G401 (cell line): Measurements from ENCODE around the gene RPP21. TPM values are rescaled to one million over a fixed set of nuclear protein-coding genes. Genes with fewer than 3 reads are reported as not detected.
"Not testable (repeated sequence)": the region's sequence is repeated elsewhere in the genome, so short reads cannot be mapped to it uniquely, and the experiment has no call there.

Source experiments
- DNase-seq: peaks from one replicate; pipeline ENCODE4 v3.0.0-alpha.2; 2015; ENCODE audit warnings: low spot score
- in situ Hi-C: cut with HindIII; loops from 2 replicates; pipeline ENCODE4 v1.10.0; 2016; ENCODE audit warnings: low sequenced_read_pairs, mixed read lengths
- total RNA-seq: library from RNA; depleted of rRNA; stranded (reverse); fragments of >200 nt; shearing (Covaris generic); gene quantifications from 2 replicates; pipeline ENCODE4 v1.2.3, GENCODE V29; 2014; rRNA removed

RPP21 gene
- total RNA-seq, 1 experiment from 2014 or later: 71.4 TPM

DNA sequence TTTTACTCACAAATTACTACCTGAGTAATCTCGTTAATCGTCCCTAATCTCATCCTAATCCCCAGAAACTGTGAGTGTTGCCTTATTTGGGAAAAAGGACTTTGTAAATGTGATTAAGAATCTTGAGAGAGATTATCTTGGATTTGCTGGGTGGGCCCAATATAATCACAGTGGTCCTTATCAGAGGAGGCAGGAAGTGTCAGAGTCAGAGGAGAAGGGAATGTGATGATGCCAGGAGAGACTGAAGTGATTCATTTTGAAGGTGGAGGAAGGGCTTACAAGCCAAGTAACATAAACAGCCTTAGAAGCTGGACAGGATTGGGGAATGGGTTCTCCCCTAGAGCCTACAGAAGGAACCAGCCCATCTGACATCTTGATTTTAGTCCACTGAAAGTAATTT, 16.7 kb downstream of the RPP21 start:
- no peak for DNase-seq

DNA sequence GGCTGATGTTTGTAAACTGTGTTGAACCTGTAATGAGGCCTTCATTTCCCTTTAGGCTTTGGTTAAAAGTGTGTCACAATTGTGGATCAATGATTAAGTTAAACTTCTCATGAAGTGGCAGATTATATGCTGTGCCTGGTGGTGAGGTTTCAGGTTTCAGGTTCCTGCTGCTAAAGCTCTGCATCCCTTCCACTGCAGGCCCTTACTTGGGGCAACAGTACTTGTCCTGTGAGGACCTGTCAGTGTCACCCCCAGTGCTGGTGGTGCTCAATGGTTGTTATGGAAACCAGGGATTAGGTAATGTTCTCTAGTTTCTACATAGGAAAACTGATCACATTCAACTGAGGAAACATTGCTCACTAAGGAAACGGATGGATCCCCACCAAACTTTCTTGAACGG, 18.5 kb downstream of the RPP21 start:
- in situ Hi-C loops: loop anchor here (25.0 kb wide), 1 partner anchor 126 kb away; no protein-coding TSS in a partner anchor

More for the DNA sequence above, 16.7 kb downstream of the RPP21 start:
- in situ Hi-C loops: loop anchor here (25.0 kb wide), 1 partner anchor 124 kb away; no protein-coding TSS in a partner anchor

DNA sequence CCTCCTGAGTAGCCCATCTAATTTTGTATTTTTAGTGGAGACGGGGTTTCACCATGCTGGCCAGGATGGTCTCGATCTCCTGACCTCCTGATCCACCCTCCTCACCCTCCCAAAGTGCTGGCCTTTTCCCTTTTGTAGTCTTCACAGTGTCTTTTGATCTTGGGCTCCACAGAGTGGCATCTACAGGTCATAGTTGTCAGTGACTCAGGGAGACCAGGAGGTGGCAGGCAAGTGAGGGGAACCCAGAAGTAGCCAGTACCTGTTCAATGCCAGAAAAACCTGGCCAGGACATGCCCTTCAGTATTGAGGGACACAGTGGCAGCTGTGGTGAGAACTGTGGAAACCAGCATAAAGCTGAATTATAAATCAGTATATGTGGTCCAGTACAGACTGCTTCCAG, 19.6 kb downstream of the RPP21 start:
- no peak for DNase-seq
- in situ Hi-C loops: loop anchor here (25.0 kb wide), 1 partner anchor 127 kb away; no protein-coding TSS in a partner anchor

More for the DNA sequence above, 18.5 kb downstream of the RPP21 start:
- no peak for DNase-seq

DNA sequence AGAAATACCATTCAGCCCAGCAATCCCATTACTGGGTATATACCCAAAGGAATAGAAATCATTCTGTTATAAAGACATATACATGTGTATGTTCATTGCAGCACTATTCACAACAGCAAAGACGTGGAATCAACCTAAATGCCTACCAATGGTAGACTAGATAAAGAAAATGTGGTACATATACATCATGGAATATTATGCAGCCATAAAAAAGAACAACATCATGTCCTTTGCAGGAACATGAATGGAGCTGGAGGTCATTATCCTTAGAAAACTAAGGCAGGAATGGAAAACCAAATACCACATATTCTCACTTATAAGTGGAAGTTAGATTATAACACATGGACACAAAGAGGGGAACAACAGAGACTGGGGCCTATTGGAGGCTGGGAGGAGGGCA, 24.3 kb downstream of the RPP21 start:
- in situ Hi-C loops: loop anchor here (25.0 kb wide), 1 partner anchor 132 kb away; no protein-coding TSS in a partner anchor
- DNase-seq: not testable (repeated sequence)

DNA sequence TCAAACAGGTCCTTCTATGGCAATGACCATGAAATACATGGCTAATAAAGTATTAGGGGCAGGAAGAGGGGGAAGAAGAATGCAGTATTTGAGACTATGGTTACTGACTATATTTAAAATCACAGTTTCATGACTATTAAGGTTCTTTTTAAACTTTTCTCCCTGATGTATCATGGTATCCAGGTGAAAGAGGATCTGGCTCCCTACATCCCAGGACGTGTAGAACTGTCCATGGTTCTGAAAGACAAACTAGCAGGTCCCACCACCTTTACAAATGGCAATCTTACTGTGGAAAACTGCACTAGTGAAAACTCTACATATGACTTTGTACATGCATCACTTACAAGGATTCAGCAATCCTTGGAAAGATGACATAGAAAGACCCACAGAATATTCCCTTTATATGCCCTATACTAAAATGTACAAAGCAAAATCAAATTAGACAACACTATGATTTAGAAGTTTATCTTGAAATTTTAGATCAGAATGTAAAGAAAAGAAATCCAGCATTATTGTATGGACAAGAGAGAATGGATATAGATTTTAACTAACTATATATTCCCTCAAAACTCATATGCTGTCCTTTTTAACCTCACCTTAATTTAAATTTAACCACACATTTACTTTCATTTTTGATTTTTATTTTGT, 33.5 kb downstream of the RPP21 start:
- no peak for DNase-seq
- in situ Hi-C loops: no loop called here

DNA sequence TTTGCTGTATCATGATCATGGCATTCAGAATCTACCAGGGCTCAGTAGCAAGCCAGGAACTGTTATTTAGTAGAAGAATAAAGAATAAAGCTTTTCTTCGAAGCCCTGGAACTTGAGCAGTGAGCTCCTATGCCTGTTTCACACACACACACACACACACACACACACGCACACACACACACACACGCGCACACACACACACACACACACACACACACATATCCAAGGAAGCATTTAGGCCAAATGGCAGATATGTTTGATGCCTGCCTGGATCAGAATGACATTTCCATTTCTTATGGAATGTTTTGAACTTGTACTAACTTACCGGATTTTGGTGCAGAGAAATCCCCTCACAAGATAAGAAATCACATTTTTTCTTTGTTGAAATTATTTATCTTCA, 35.5 kb downstream of the RPP21 start:
- in situ Hi-C loops: no loop called here
- DNase-seq: no peak

DNA sequence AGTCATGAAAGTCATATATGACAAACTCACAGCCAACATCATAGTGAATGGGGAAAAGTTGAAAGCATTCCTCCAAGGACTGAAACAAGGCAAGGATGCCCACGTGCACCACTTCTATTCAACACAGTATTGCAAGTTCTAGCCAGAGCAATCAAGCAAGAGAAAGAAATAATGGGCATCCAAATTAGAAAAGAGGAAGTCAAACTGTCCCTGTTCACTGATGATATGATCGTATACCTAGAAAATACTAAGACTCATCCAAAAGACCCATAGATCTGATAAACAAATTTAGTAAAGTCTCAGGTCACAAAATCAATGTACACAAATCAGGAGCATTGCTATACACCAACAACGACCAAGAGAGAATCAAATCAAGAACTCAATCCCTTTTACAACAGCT, 41.2 kb downstream of the RPP21 start:
- in situ Hi-C loops: no loop called here
- DNase-seq: no peak

DNA sequence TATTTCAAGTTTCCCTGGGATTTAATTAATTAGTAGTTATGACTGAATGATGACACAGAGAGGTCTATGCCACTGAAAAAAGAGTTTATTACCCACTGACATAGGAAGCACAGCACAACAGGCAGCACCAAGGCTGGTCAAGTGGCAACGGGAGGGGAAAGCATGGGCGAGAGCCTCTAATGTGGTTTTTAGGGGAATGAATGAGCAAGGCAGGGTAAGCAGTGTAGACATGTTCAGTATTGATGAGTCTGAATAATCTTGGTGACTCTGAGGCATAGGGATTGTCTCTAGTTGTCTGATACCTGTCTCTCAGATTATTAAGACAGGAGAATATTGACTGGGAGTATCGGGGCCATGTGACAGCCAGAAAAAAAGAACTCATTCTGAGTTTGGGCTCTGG, 46.3 kb downstream of the RPP21 start:
- DNase-seq: no peak
- in situ Hi-C loops: no loop called here

DNA sequence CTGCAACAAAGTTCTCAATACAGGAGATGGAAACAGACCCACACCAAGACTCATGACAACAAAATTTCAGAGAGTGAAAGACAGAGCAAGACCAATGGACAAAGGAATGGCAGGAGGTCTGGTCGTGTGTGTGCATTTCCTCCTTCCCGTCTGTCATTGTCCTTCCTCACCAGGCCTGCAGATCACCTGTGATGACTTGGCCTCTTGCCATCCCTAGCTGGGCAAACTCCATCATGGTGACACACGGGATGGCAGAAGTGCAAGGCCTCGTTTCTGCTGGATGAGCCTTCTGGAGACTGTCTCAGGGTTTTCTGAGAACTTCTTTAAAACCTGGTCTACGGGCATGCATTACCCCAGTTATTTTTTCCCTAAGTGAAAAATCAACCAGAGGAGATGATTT, 49.2 kb downstream of the RPP21 start:
- peak; percentile 5 for DNase-seq
- in situ Hi-C loops: no loop called here

Other genes starting within 250 kb of the RPP21 start
- gene TRIM31, start 232.1 kb upstream of the RPP21 start, total RNA-seq: not detected in 2 replicates
- not detected in 2 replicates for gene TRIM40, start 209.0 kb upstream of the RPP21 start, total RNA-seq
- gene TRIM10, start 183.9 kb upstream of the RPP21 start, total RNA-seq: not detected in 2 replicates
- not detected in 2 replicates for gene TRIM15, start 181.6 kb upstream of the RPP21 start, total RNA-seq
- 41.7 and 61.2 TPM in 2 replicates for gene TRIM26, start 131.8 kb upstream of the RPP21 start, total RNA-seq
- 24.6 and 25.7 TPM in 2 replicates for gene TRIM39, start 18.2 kb upstream of the RPP21 start, total RNA-seq
- gene HLA-E, start 144.4 kb downstream of the RPP21 start, total RNA-seq: 116 and 118 TPM in 2 replicates
- 102 and 129 TPM in 2 replicates for gene GNL1, start 211.3 kb downstream of the RPP21 start, total RNA-seq
- gene PRR3, start 212.1 kb downstream of the RPP21 start, total RNA-seq: 3.4 and 5.9 TPM in 2 replicates
- gene ABCF1, start 226.3 kb downstream of the RPP21 start, total RNA-seq: 41.9 and 83.7 TPM in 2 replicates